Activated CD8-positive, alpha-beta memory T cell treated with anti-CD3 and anti-CD28 coated beads for 24 hours (primary cell): ENCODE measurements around the gene OR8G5.
"Not testable (repeated sequence)": the region's sequence is repeated elsewhere in the genome, so short reads cannot be mapped to it uniquely, and the experiment has no call there.

ENCODE experiments used
- DNase-seq: peaks from one replicate; pipeline ENCODE4 v3.0.0-alpha.2; 2020

OR8G5 gene

DNA sequence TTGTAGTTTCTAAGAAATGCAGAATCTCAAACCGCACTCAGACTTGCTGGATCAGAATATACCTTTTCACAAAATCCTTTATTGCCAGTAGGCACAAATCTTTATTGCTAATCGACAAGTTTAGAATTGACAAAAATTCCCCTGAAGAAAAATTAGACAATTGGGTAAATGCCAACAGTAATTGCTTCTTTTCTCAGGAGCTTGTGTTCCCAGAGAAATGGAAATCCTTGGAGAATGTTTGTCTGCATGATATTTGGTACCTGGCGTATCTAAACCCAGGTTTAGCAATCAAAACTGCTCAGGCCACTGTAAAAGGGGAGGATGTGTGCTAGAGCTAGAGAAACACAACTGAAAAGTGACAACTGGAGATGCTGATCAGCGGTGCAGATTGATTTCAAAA lies at the start of gene OR8G5:
OR8G5 (plus strand) TSS at position 301 of the 400 bp plus-strand sequence. CDS start 8,556 bp downstream, outside the sequence.
- DNase-seq: no peak

GRCh38 chr11:124207102-124207792 lies 48.9 kb upstream of the OR8G5 start:
- DNase-seq: no peak

- no peak for DNase-seq
These were observed 46.3 kb upstream of the OR8G5 start for GRCh38 chr11:124209824-124210357.

DNA sequence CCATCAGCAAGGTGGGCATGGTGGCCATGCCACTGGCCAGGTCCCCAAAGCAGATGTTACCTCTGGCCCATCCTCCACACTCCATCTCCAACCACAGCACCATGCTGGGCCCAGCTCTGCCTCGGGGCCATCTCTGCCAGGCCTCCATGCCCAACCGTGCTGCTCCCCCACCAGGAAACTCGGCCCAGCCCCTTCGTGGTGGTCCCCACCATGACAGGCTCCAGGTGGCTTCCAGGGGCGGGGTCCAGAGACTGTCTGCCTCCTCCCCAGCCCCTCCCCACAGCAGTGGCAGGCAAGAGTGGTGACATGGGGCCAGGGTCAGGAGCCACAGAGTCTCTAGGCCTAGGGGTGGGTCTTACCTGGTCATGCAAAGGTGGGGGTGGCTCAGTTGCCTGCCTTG lies 45.8 kb upstream of the OR8G5 start:
- no peak for DNase-seq

GRCh38 chr11:124211321-124211720 lies 44.9 kb upstream of the OR8G5 start:
- DNase-seq: no peak

- DNase-seq: no peak
These were observed 42.1 kb upstream of the OR8G5 start for GRCh38 chr11:124214027-124214426.

GRCh38 chr11:124219126-124219525 lies 37.0 kb upstream of the OR8G5 start:
- no peak for DNase-seq

- DNase-seq: no peak
These were observed 33.8 kb upstream of the OR8G5 start for GRCh38 chr11:124222407-124222806.

- not testable (repeated sequence) for DNase-seq
These were observed 31.4 kb upstream of the OR8G5 start for GRCh38 chr11:124224618-124225423.

DNA sequence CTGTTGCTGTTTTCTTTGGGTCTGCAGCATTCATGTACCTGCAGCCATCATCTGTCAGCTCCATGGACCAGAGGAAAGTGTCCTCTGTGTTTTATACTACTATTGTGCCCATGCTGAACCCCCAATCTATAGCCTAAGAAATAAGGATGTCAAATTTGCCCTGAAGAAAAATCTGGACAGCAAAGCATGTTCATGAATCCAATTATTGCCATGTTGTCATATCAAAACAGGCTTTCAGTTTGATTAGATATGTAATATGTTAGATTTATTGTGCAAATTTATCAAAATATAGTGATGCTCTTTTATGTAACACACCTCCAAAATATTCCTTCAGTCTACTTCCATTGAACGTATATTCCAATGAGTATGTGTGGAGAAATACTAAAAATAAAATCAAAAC lies 30.7 kb upstream of the OR8G5 start:
- no peak for DNase-seq

GRCh38 chr11:124233376-124233775 lies 22.8 kb upstream of the OR8G5 start:
- no peak for DNase-seq

- no peak for DNase-seq
These were observed 17.7 kb upstream of the OR8G5 start for GRCh38 chr11:124238512-124238911.

DNA sequence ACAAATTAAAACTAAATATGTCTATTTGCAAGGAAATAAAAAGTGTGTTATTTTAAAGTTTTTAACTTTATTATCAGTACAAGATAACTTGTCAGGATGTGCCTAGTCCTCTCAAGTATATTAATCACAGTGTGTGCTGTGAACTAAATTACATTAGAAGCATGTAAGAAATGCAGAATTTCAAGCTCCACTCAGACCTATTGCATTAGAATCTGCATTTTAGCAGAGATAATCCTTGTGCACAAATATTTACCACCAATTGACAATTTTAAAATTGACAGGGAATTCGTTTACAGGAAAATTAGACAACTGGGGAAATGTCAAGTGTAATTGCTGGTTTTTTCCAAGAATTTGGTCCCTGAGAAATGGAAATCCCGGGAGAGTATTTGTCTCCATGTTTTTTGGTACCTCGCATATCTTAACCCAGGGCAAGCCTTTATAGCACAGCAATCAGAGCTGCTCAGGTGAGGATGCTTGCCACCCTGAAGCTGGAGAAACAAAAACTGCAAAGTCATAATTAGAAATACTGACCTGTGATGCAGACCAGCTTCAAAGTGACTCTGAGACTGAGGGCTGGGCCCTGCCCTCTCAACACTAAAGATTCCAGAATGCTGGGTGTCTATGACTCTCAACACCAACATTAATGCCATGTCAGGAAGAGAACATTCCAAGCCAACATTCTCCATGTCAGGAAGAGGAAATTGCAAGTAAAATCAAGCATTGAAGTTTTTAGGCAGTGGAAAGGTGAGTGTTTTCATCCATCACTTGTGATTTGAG lies 15.4 kb upstream of the OR8G5 start, which contains the start of gene OR8G1:
OR8G1 (plus strand) TSS at position 475 of the 777 bp plus-strand sequence. CDS start 8,581 bp downstream, outside the sequence.
- DNase-seq: no peak

DNA sequence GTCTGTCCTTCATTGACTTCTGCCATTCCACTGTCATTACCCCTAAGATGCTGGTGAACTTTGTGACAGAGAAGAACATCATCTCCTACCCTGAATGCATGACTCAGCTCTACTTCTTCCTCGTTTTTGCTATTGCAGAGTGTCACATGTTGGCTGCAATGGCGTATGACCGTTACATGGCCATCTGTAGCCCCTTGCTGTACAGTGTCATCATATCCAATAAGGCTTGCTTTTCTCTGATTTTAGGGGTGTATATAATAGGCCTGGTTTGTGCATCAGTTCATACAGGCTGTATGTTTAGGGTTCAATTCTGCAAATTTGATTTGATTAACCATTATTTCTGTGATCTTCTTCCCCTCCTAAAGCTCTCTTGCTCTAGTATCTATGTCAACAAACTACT lies 6.3 kb upstream of the OR8G5 start:
- not testable (repeated sequence) for DNase-seq

DNA sequence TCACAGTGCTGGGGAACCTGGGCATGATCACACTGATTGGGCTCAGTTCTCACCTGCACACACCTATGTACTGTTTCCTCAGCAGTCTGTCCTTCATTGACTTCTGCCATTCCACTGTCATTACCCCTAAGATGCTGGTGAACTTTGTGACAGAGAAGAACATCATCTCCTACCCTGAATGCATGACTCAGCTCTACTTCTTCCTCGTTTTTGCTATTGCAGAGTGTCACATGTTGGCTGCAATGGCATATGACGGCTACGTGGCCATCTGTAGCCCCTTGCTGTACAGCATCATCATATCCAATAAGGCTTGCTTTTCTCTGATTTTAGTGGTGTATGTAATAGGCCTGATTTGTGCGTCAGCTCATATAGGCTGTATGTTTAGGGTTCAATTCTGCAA lies 8.9 kb downstream of the OR8G5 start:
- not testable (repeated sequence) for DNase-seq

GRCh38 chr11:124270886-124271285 lies 14.7 kb downstream of the OR8G5 start:
- DNase-seq: not testable (repeated sequence)

- DNase-seq: no peak
These were observed 17.8 kb downstream of the OR8G5 start for GRCh38 chr11:124274000-124274399.

- DNase-seq: no peak
These were observed 19.9 kb downstream of the OR8G5 start for GRCh38 chr11:124276081-124276480.

- DNase-seq: no peak
These were observed 21.0 kb downstream of the OR8G5 start for GRCh38 chr11:124277207-124277606.

DNA sequence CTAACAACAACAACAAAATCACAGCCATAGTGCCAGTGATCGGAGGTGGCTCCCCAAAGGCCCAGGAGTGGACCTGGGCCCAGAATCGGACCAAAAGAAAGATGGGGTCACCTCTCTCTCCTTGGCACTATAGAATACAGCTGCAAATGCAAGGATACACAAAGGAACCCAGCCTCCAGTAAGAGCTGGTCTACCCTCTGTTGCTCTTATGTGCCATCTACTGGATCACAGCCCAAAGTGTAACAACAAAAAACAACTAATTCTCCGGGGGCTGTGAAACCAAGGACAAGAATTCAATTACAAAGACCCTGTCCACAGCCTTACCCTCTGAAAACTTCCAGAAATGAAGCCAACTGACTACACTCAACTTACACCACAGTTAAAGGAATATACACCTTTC lies 21.6 kb downstream of the OR8G5 start:
- DNase-seq: no peak

GRCh38 chr11:124278261-124278660 lies 22.1 kb downstream of the OR8G5 start:
- no peak for DNase-seq

- no peak for DNase-seq
These were observed 29.6 kb downstream of the OR8G5 start for GRCh38 chr11:124285610-124286344.
